Keratinocyte (primary cell): ENCODE data around the gene LYL1.

ENCODE experiments used
- EZH2 ChIP-seq: IDR thresholded peaks from one replicate; pipeline ENCODE4 v1.6.1; 2012; ENCODE audit warnings: inconsistent platforms, mild to moderate bottlenecking, low read length, moderate library complexity
- TF ChIP-seq, protein P1 (sequence below), 3 experiments: IDR thresholded peaks in 1 of 3; conservative IDR thresholded peaks in 1 of 3; optimal IDR thresholded peaks in 1 of 3; 2 replicates in 2 of 3; 3 replicates in 1 of 3; pipeline versions ENCODE3 to v1.5.1; 2011; ENCODE audit warnings: low read length in 3 of 3, mild to moderate bottlenecking in 3 of 3, moderate library complexity in 2 of 3, control low read depth in 1 of 3, inconsistent platforms in 1 of 3; ENCODE audit not compliant: insufficient read depth in 2 of 3; ENCODE audit errors: extremely low read depth in 1 of 3

- TF ChIP-seq, protein P1, sequence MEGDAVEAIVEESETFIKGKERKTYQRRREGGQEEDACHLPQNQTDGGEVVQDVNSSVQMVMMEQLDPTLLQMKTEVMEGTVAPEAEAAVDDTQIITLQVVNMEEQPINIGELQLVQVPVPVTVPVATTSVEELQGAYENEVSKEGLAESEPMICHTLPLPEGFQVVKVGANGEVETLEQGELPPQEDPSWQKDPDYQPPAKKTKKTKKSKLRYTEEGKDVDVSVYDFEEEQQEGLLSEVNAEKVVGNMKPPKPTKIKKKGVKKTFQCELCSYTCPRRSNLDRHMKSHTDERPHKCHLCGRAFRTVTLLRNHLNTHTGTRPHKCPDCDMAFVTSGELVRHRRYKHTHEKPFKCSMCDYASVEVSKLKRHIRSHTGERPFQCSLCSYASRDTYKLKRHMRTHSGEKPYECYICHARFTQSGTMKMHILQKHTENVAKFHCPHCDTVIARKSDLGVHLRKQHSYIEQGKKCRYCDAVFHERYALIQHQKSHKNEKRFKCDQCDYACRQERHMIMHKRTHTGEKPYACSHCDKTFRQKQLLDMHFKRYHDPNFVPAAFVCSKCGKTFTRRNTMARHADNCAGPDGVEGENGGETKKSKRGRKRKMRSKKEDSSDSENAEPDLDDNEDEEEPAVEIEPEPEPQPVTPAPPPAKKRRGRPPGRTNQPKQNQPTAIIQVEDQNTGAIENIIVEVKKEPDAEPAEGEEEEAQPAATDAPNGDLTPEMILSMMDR (optimal IDR thresholded peaks at IDR 0.05 in 1 of 3, IDR thresholded peaks at IDR 0.05 in 1 of 3, conservative IDR thresholded peaks at IDR 0.05 in 1 of 3; ENCODE audit: extremely low read depth in 1 of 3, insufficient read depth in 2 of 3, low read length in 3 of 3): no peak
- TF ChIP-seq EZH2: no peak
These were observed 25.9 kb upstream of the LYL1 start for GRCh38 chr19:13128583-13128982.
